GM19023 (cell line): ENCODE measurements around the gene ATG16L1.

Source experiments
- ATAC-seq: cut with Tn5 transposase; IDR thresholded peaks from one replicate; pipeline ENCODE4 v1.9.1; 2021; ENCODE audit warnings: mild to moderate bottlenecking, moderate library complexity; ENCODE audit not compliant: unreplicated experiment

Gene ATG16L1

GRCh38 chr2:233256048-233256447 lies 4.6 kb downstream of the ATG16L1 start:
- no peak for ATAC-seq

GRCh38 chr2:233258211-233258610 lies 6.7 kb downstream of the ATG16L1 start:
- ATAC-seq: no peak

- ATAC-seq: no peak
These were observed 8.3 kb downstream of the ATG16L1 start for GRCh38 chr2:233259730-233260129.

- no peak for ATAC-seq
These were observed 9.2 kb downstream of the ATG16L1 start for GRCh38 chr2:233260661-233261060.

- ATAC-seq: peak; percentile 71
These were observed 10.5 kb downstream of the ATG16L1 start for GRCh38 chr2:233261819-233262555.

- ATAC-seq: no peak
These were observed 11.1 kb downstream of the ATG16L1 start for GRCh38 chr2:233262562-233262961.

- no peak for ATAC-seq
These were observed 11.6 kb downstream of the ATG16L1 start for GRCh38 chr2:233263045-233263570.

- ATAC-seq: no peak
These were observed 13.2 kb downstream of the ATG16L1 start for GRCh38 chr2:233264667-233265066.

- ATAC-seq: no peak
These were observed 14.5 kb downstream of the ATG16L1 start for GRCh38 chr2:233265899-233266431.

- no peak for ATAC-seq
These were observed 15.0 kb downstream of the ATG16L1 start for GRCh38 chr2:233266481-233266880.

GRCh38 chr2:233267516-233268245 lies 16.2 kb downstream of the ATG16L1 start:
- ATAC-seq: peak; percentile 57

GRCh38 chr2:233270366-233270765 lies 18.9 kb downstream of the ATG16L1 start:
- ATAC-seq: no peak

GRCh38 chr2:233270951-233271350 lies 19.5 kb downstream of the ATG16L1 start:
- no peak for ATAC-seq

- ATAC-seq: no peak
These were observed 20.2 kb downstream of the ATG16L1 start for GRCh38 chr2:233271693-233272092.

GRCh38 chr2:233273120-233273519 lies 21.6 kb downstream of the ATG16L1 start:
- ATAC-seq: no peak

GRCh38 chr2:233275223-233275622 lies 23.8 kb downstream of the ATG16L1 start:
- no peak for ATAC-seq

GRCh38 chr2:233278921-233279320 lies 27.4 kb downstream of the ATG16L1 start:
- ATAC-seq: no peak

GRCh38 chr2:233280114-233280693 lies 28.7 kb downstream of the ATG16L1 start:
- no peak for ATAC-seq

- no peak for ATAC-seq
These were observed 30.1 kb downstream of the ATG16L1 start for GRCh38 chr2:233281553-233281952.

GRCh38 chr2:233281992-233282603 lies 30.6 kb downstream of the ATG16L1 start:
- ATAC-seq: no peak

- ATAC-seq: no peak
These were observed 34.4 kb downstream of the ATG16L1 start for GRCh38 chr2:233285921-233286320.
